H1 (cell line): ENCODE data around the gene ZNF692. TPM values are rescaled to one million over a fixed set of nuclear protein-coding genes. Genes with fewer than 3 reads are reported as not detected.

Source experiments
- CTCF ChIA-PET: fragments of 300-600 bp; sonication (Branson Sonifier 250); formaldehyde crosslinking; loops from one replicate; lab custom pipeline; 2021; ENCODE audit not compliant: partially characterized antibody; lab: Charles Lee
- POLR2A ChIA-PET: fragments of 300-600 bp; sonication (Branson Sonifier 250); formaldehyde crosslinking; loops from one replicate; lab custom pipeline; 2021; ENCODE audit warnings: inconsistent platforms; ENCODE audit not compliant: partially characterized antibody; lab: Charles Lee
- DNase-seq, 2 experiments: peaks; one replicate each; pipeline versions ENCODE4 v3.0.0 to v3.0.0-alpha.2; 2010 to 2022; ENCODE audit warnings: low spot score in 2 of 2, low read depth in 1 of 2, mixed read lengths in 1 of 2
- FAIRE-seq: peaks from 2 replicates; lab custom pipeline; 2011; peaks lifted over from hg19 to GRCh38; lab: Jason Lieb, UNC
- H2AFZ ChIP-seq: 2 replicates; pipeline ENCODE4 v1.8.1; 2012; ENCODE audit warnings: low read length, inconsistent platforms
- H2AK5ac ChIP-seq: 2 replicates; pipeline ENCODE4 v1.6.1; 2013; ENCODE audit warnings: low read depth, low read length
- H2BK120ac ChIP-seq: replicated peaks from 2 replicates; pipeline ENCODE3; 2013; ENCODE audit warnings: low read depth, low read length, inconsistent platforms
- H2BK12ac ChIP-seq: 2 replicates; pipeline ENCODE4 v1.6.1; 2013; ENCODE audit warnings: low read depth, low read length
- H2BK15ac ChIP-seq: 2 replicates; pipeline ENCODE4 v1.6.1; 2013; ENCODE audit warnings: low read length
- H2BK20ac ChIP-seq: 2 replicates; pipeline ENCODE4 v1.6.1; 2013; ENCODE audit warnings: low read length
- H2BK5ac ChIP-seq: 2 replicates; pipeline ENCODE4 v1.6.1; 2013; ENCODE audit warnings: low read depth, low read length
- H3K14ac ChIP-seq: 2 replicates; pipeline ENCODE4 v1.6.1; 2013; ENCODE audit warnings: inconsistent platforms; ENCODE audit not compliant: insufficient read length
- H3K18ac ChIP-seq: 2 replicates; pipeline ENCODE4 v1.6.1; 2013; ENCODE audit warnings: low read length; ENCODE audit errors: extremely low read depth
- H3K23ac ChIP-seq: 2 replicates; pipeline ENCODE4 v1.6.1; 2013; ENCODE audit warnings: inconsistent platforms; ENCODE audit not compliant: insufficient read length
- H3K23me2 ChIP-seq: 2 replicates; pipeline ENCODE4 v1.6.1; 2013; ENCODE audit warnings: low read depth, low read length
- H3K27ac ChIP-seq: 2 replicates; pipeline ENCODE4 v1.6.1; 2011; ENCODE audit warnings: low read depth, low read length, inconsistent platforms
- H3K27me3 ChIP-seq, 4 experiments: replicated peaks in 1 of 4; 1 replicate in 1 of 4; 2 replicates in 3 of 4; pipeline versions ENCODE4 v1.6.1 to v1.8.1; 2011 to 2013; ENCODE audit warnings: low read length in 3 of 4, mild to moderate bottlenecking in 3 of 4, inconsistent platforms in 2 of 4, mixed read lengths in 2 of 4, moderate library complexity in 1 of 4; ENCODE audit not compliant: control insufficient read depth in 3 of 4, insufficient read depth in 3 of 4; ENCODE audit errors: extremely low read depth in 1 of 4
- H3K36me3 ChIP-seq, 4 experiments: 2 replicates each; pipeline versions ENCODE4 v1.6.1 to v1.8.1; 2011 to 2013; ENCODE audit warnings: mild to moderate bottlenecking in 4 of 4, low read length in 3 of 4, moderate library complexity in 2 of 4, control low read depth in 1 of 4, inconsistent platforms in 1 of 4; ENCODE audit not compliant: insufficient read depth in 4 of 4, control insufficient read depth in 2 of 4
- H3K4ac ChIP-seq: replicated peaks from 2 replicates; pipeline ENCODE3; 2013; ENCODE audit warnings: low read length, low read depth, mixed read lengths, inconsistent platforms; ENCODE audit not compliant: insufficient read length
- H3K4me1 ChIP-seq, 4 experiments: replicated peaks in 1 of 4; 1 replicate in 1 of 4; 2 replicates in 3 of 4; pipeline versions ENCODE4 v1.6.1 to v1.8.1; 2011 to 2013; ENCODE audit warnings: low read length in 3 of 4, inconsistent platforms in 2 of 4, mixed read lengths in 1 of 4; ENCODE audit not compliant: insufficient read depth in 4 of 4, control insufficient read depth in 3 of 4
- H3K4me2 ChIP-seq, 2 experiments: 2 replicates each; pipeline versions ENCODE4 v1.6.1 to v1.8.1; 2011 to 2013; ENCODE audit warnings: low read depth in 2 of 2, low read length in 2 of 2, control low read depth in 1 of 2, inconsistent platforms in 1 of 2, mild to moderate bottlenecking in 1 of 2; ENCODE audit not compliant: insufficient read depth in 1 of 2
- H3K4me3 ChIP-seq, 4 experiments: fragments of 200-600, 300-600 bp in 1 of 4; sonication (generic), shearing (Covaris generic), sonication (Bioruptor Twin) in 1 of 4; 2 replicates each; pipeline versions ENCODE4 v1.5.1 to v1.8.1; 2011 to 2016; ENCODE audit warnings: low read length in 4 of 4, low read depth in 3 of 4, control low read depth in 2 of 4, inconsistent platforms in 2 of 4, mild to moderate bottlenecking in 2 of 4, mixed read lengths in 1 of 4, moderate library complexity in 1 of 4; ENCODE audit not compliant: insufficient read depth in 2 of 4; ENCODE audit errors: extremely low read depth in 1 of 4
- H3K56ac ChIP-seq: replicated peaks from 2 replicates; pipeline ENCODE3; 2013; ENCODE audit warnings: low read depth, mild to moderate bottlenecking, mixed read lengths, low read length, inconsistent platforms; ENCODE audit not compliant: insufficient read length
- H3K79me1 ChIP-seq: 2 replicates; pipeline ENCODE4 v1.6.1; 2013; ENCODE audit warnings: low read depth, low read length, control low read depth
- H3K79me2 ChIP-seq, 2 experiments: 2 replicates each; pipeline versions ENCODE4 v1.6.1 to v1.8.1; 2012 to 2013; ENCODE audit warnings: low read length in 2 of 2, mild to moderate bottlenecking in 2 of 2, inconsistent platforms in 1 of 2; ENCODE audit not compliant: insufficient read depth in 2 of 2, control insufficient read depth in 1 of 2
- H3K9ac ChIP-seq, 4 experiments: replicated peaks in 1 of 4; 1 replicate in 1 of 4; 2 replicates in 3 of 4; pipeline versions ENCODE4 v1.6.1 to v1.8.1; 2011 to 2013; ENCODE audit warnings: low read depth in 3 of 4, low read length in 3 of 4, control low read depth in 2 of 4, mild to moderate bottlenecking in 2 of 4, moderate library complexity in 2 of 4, inconsistent platforms in 1 of 4; ENCODE audit errors: extremely low read depth in 1 of 4
- H3K9me3 ChIP-seq, 2 experiments: 2 replicates each; pipeline versions ENCODE4 v1.6.1 to v1.8.1; 2012 to 2013; ENCODE audit warnings: mild to moderate bottlenecking in 2 of 2, moderate library complexity in 2 of 2, control low read depth in 1 of 2, inconsistent platforms in 1 of 2, low read depth in 1 of 2, low read length in 1 of 2, mixed read lengths in 1 of 2; ENCODE audit not compliant: insufficient read depth in 2 of 2
- H4K20me1 ChIP-seq, 2 experiments: replicated peaks in 1 of 2; 2 replicates each; pipeline versions ENCODE3 to v1.8.1; 2011 to 2013; ENCODE audit warnings: inconsistent platforms in 2 of 2, low read length in 2 of 2, mild to moderate bottlenecking in 1 of 2; ENCODE audit not compliant: insufficient read depth in 2 of 2, control insufficient read depth in 1 of 2
- H4K5ac ChIP-seq: 2 replicates; pipeline ENCODE4 v1.6.1; 2013; ENCODE audit warnings: low read length, low read depth, mixed read lengths, inconsistent platforms; ENCODE audit not compliant: insufficient read length
- H4K8ac ChIP-seq: 2 replicates; pipeline ENCODE4 v1.8.0; 2013; ENCODE audit warnings: mild to moderate bottlenecking, moderate library complexity, low read length, inconsistent platforms; ENCODE audit not compliant: insufficient read depth; ENCODE audit errors: extremely low read depth
- H4K91ac ChIP-seq: replicated peaks from 2 replicates; pipeline ENCODE3; 2013; ENCODE audit warnings: low read length, mixed read lengths, inconsistent platforms; ENCODE audit not compliant: insufficient read length
- BCL11A ChIP-seq, 2 experiments: IDR thresholded peaks; one replicate each; pipeline ENCODE4 v1.6.1; 2011; ENCODE audit warnings: low read depth in 2 of 2, low read length in 2 of 2, mild to moderate bottlenecking in 2 of 2
- CREB1 ChIP-seq: IDR thresholded peaks from 2 replicates; pipeline ENCODE4 v1.6.1; 2012; ENCODE audit warnings: inconsistent platforms
- HDAC2 ChIP-seq, 2 experiments: fragments of 300-600 bp in 1 of 2; sonication (generic) in 1 of 2; IDR thresholded peaks; 2 replicates each; pipeline ENCODE4 v1.6.1; 2011 to 2012; ENCODE audit warnings: low read depth in 2 of 2, low read length in 2 of 2, mild to moderate bottlenecking in 2 of 2, moderate library complexity in 2 of 2, borderline replicate concordance in 1 of 2, inconsistent platforms in 1 of 2
- HDAC6 ChIP-seq: IDR thresholded peaks from one replicate; pipeline ENCODE4 v1.7.1; 2012; ENCODE audit warnings: low read depth, mild to moderate bottlenecking, inconsistent platforms, low read length, moderate library complexity
- NANOG ChIP-seq: IDR thresholded peaks from 2 replicates; pipeline ENCODE4 v1.6.1; 2011; ENCODE audit warnings: low read length, low read depth, mild to moderate bottlenecking, inconsistent platforms; ENCODE audit not compliant: insufficient read depth, poor library complexity, severe bottlenecking
- RFX5 ChIP-seq: IDR thresholded peaks from 2 replicates; pipeline ENCODE4 v1.6.1; 2011; ENCODE audit warnings: low read depth, low read length, improper control_type of control experiment, borderline replicate concordance
- SAP30 ChIP-seq: fragments of 300-600 bp; sonication (generic); IDR thresholded peaks from 2 replicates; pipeline ENCODE4 v1.7.1; 2012; ENCODE audit warnings: low read length, moderate library complexity, mild to moderate bottlenecking, inconsistent platforms; ENCODE audit not compliant: insufficient read depth, insufficient replicate concordance
- SP2 ChIP-seq: IDR thresholded peaks from 2 replicates; pipeline ENCODE4 v1.6.1; 2012; ENCODE audit warnings: mild to moderate bottlenecking, low read length, inconsistent platforms
- SP4 ChIP-seq: IDR thresholded peaks from 2 replicates; pipeline ENCODE4 v1.6.1; 2012; ENCODE audit warnings: low read length, inconsistent platforms
- TAF7 ChIP-seq: optimal IDR thresholded peaks from 2 replicates; pipeline ENCODE3; 2011; ENCODE audit warnings: low read depth, mild to moderate bottlenecking, inconsistent platforms, low read length, moderate library complexity, borderline replicate concordance
- TBP ChIP-seq: IDR thresholded peaks from 2 replicates; pipeline ENCODE4 v1.6.1; 2011; ENCODE audit warnings: low read depth, low read length, improper control_type of control experiment
- WGBS, 2 experiments: shearing (Covaris generic) in 1 of 2; methylation state at CpG; one replicate each; pipeline versions ENCODE4 v1.1.6 to v1.1.7; 2013 to 2015; ENCODE audit warnings: low lambda C conversion rate in 2 of 2, mixed read lengths in 2 of 2, inconsistent platforms in 1 of 2, low coverage in 1 of 2, missing lambda C conversion rate in 1 of 2; ENCODE audit not compliant: insufficient replicate concordance in 2 of 2, insufficient coverage in 1 of 2, insufficient read length in 1 of 2; ENCODE audit errors: extremely low coverage in 1 of 2, missing lambda C conversion rate in 1 of 2; 5-methylcytosine and 5-hydroxymethylcytosine counted together
- polyA plus RNA-seq, 7 experiments: library from polyadenylated mRNA; depleted of rRNA in 3 of 7; stranded (reverse) in 5 of 7; unstranded in 2 of 7; fragments of >200 nt in 5 of 7; fragments of 200-250 nt in 2 of 7; gene quantifications; 1 replicate in 5 of 7; 2 replicates in 1 of 7; 4 replicates in 1 of 7; pipeline versions ENCODE4 v1.2.1 to v1.2.3, GENCODE V29; 2011 to 2013; ENCODE audit warnings: missing spikeins in 2 of 7, mixed read lengths in 2 of 7
- total RNA-seq: library from RNA; stranded (reverse); fragmentation: NEBNext Ultra II Directional; extraction: Animal tissue kit (Norgen Biotek cat#: 25700); gene quantifications from 2 replicates; pipeline ENCODE4 v1.2.1, GENCODE V29; 2021
- TF ChIP-seq, protein P1 (sequence below): IDR thresholded peaks from 2 replicates; pipeline ENCODE4 v1.6.1; 2012; ENCODE audit warnings: low read length, inconsistent platforms

ZNF692 gene
- total and polyA plus RNA-seq, 2 of the 8 experiments (the other 6 are each of a cell fraction or from before 2014, with no cell fraction given), result 38.4 to 52.3 TPM

- Histone ChIP-seq H2BK12ac (no peak overlapping the region), H3K9me3 (no peaks in the 10 kb centered on the region), H3K27ac (no peak overlapping the region), H2AK5ac (no peak overlapping the region), H3K36me3 (no peaks in the 10 kb centered on the region), H4K20me1 (no peaks in the 10 kb centered on the region), H3K79me1 (no peaks in the 10 kb centered on the region), H4K8ac (no peak overlapping the region), H2BK20ac (no peak overlapping the region), H3K9ac (no peak overlapping the region), H2BK120ac (no peak overlapping the region), H4K91ac (no peak overlapping the region), H3K4ac (no peak overlapping the region), H3K18ac (no peak overlapping the region), H3K4me1 (peaks cover 1 to 18% (median 9%) of the 10 kb centered on the region in 4 experiments; a peak in 4 of 7 replicates), H3K14ac (no peak overlapping the region), H3K27me3 (no peaks in the 10 kb centered on the region; a peak in 1 of 7 replicates), H3K4me3 (no peak overlapping the region), H4K5ac (no peak overlapping the region), H2BK5ac (no peak overlapping the region), H3K23me2 (peaks cover 4% of the 10 kb centered on the region; the same call in 1 of the 2 replicates), H2AFZ (no peak overlapping the region), H3K4me2 (no peak overlapping the region), H3K56ac (no peak overlapping the region), H3K23ac (no peak overlapping the region)
- POLR2A ChIA-PET, result interaction anchor here (1.1 kb wide), 1 partner anchor 75 kb away, joined by 4 read pairs; the partner anchor contains the start of gene SH3BP5L
- 88% methylated on average over 1 of the region's 1 CpG; no CpG with 5 or more reads in 1 of the 2 experiments for WGBS, 2 experiments
- CTCF ChIA-PET, result interaction anchor here (1.4 kb wide), 1 partner anchor 14 kb away, joined by 3 read pairs; no protein-coding TSS in a partner anchor
- DNase-seq, result no peak
- no peak for TF ChIP-seq HDAC2 (IDR thresholded peaks at IDR 0.05; ENCODE audit: borderline replicate concordance in 1 of 2, low read depth in 2 of 2, low read length in 2 of 2)
- no peak for TF ChIP-seq RFX5
- no peak for TF ChIP-seq TAF7
- no peak for TF ChIP-seq SP4
- no peak for TF ChIP-seq SAP30
- no peak for TF ChIP-seq BCL11A (IDR thresholded peaks at IDR 0.05; ENCODE audit: low read depth in 2 of 2, low read length in 2 of 2)
- TF ChIP-seq, protein P1, sequence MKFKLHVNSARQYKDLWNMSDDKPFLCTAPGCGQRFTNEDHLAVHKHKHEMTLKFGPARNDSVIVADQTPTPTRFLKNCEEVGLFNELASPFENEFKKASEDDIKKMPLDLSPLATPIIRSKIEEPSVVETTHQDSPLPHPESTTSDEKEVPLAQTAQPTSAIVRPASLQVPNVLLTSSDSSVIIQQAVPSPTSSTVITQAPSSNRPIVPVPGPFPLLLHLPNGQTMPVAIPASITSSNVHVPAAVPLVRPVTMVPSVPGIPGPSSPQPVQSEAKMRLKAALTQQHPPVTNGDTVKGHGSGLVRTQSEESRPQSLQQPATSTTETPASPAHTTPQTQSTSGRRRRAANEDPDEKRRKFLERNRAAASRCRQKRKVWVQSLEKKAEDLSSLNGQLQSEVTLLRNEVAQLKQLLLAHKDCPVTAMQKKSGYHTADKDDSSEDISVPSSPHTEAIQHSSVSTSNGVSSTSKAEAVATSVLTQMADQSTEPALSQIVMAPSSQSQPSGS, result no peak
- no peak for TF ChIP-seq HDAC6
- TF ChIP-seq NANOG, result no peak
- no peak for TF ChIP-seq TBP
- TF ChIP-seq SP2, result no peak
- TF ChIP-seq CREB1, result no peak
- TF ChIP-seq, all 59 proteins: peak for 0
- no peak for FAIRE-seq
- H2BK15ac ChIP-seq, result no peak overlapping the region
- H3K79me2 ChIP-seq, result no peaks in the 10 kb centered on the region
Observed at GRCh38 chr1:248900637-248901036, 41.8 kb upstream of the ZNF692 start.
